Omental fat pad (tissue), 4 donors: Measurements from ENCODE around the gene CITED4. TPM values are rescaled to one million over a fixed set of nuclear protein-coding genes. Genes with fewer than 3 reads are reported as not detected.
A peak's percentile ranks its signal among the peaks of the same experiment; 100 is the strongest.

ENCODE experiments used
- ATAC-seq: fragments of 150-250 bp; one replicate; pipeline ENCODE4 v1.9.1; 2016; ENCODE audit warnings: mild to moderate bottlenecking, moderate library complexity; ENCODE audit not compliant: low FRiP score
- DNase-seq: peaks from one replicate; pipeline ENCODE4 v3.0.0-alpha.2; 2019; ENCODE audit warnings: low spot score
- CTCF ChIP-seq, 3 donors: fragments of 450-650 bp; IDR thresholded peaks; one replicate each; pipeline ENCODE4 v1.5.1; 2016 to 2017; ENCODE audit warnings: antibody characterized with exemption in 3 of 3, mild to moderate bottlenecking in 3 of 3, moderate library complexity in 2 of 3
- total RNA-seq, 4 donors: library from RNA; depleted of rRNA; stranded (reverse); fragments of >200 nt; gene quantifications; one replicate each; pipeline ENCODE4 v1.1.0, GENCODE V29; 2016

Gene CITED4
- total RNA-seq, 4 donors from 2014 or later = 5.8 to 21.6 (median 13.6) TPM

GRCh38 chr1:40861224-40862003 lies 749 bp downstream of the CITED4 start:
- TF ChIP-seq CTCF (IDR thresholded peaks at IDR 0.05) = no peak
- ATAC-seq (peak; percentile 10), DNase-seq (no peak)

DNA sequence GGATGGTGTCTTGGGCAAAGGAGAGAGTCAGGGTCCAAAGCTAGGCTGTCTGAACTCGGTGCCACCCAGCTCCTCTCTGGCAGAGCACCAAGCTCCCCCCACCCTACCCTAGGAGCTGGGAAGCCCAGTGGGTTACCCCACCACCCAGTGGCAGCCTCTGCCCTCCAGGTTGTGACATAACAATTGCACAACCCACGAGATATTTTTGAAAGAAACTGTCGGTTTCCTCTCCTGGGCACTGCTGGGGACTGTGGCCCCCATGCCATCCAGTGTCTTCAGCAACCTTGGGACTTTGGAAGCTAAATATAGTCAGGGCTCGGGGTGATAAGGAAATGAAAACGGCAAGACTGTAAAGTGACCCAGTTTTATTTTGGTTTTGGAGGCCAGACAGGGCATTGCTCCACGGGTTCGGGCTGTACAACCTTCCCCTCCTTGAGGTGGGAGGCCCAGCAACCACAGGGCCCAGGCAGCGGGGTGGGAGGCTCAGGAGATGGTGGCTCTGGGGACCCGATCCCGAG lies 1.4 kb downstream of the CITED4 start:
- no peak for ATAC-seq
- no peak for DNase-seq
- no peak for TF ChIP-seq CTCF (IDR thresholded peaks at IDR 0.05)

DNA sequence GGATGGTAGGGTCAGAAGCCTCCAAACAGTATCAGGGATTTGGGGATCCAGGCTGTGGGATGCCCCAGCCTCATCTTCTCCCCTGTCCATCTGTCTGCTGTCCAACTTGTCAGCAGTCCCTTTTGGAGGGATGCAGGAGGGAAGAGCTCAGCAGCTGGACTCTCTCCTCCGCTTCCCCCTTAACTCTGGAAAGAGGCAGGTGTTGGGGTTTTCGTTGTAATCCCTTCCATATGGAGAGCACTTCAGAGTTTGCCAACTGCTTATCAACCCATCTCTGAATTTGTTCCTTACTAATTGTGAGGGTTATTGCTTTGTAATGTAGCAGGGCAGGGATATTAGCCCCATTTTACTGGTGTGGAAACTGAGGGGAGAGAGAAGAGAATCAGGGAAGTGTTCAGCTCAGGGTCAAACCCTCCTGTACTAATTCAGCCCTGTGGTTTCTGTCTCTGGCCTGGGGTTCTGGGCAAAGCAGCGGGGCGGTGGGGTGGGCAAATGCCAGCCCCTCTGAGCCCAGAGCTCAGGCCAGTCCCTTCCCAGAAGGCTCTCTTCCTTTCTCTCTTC lies 3.2 kb downstream of the CITED4 start:
- no peak for TF ChIP-seq CTCF (IDR thresholded peaks at IDR 0.05)
- DNase-seq (no peak), ATAC-seq (no peak)

- DNase-seq (no peak), ATAC-seq (no peak)
- TF ChIP-seq CTCF (IDR thresholded peaks at IDR 0.05) = no peak
Measured at GRCh38 chr1:40857737-40858136, 4.4 kb downstream of the CITED4 start.

GRCh38 chr1:40856656-40857302 lies 5.4 kb downstream of the CITED4 start:
- ATAC-seq (no peak), DNase-seq (no peak)
- TF ChIP-seq CTCF (IDR thresholded peaks at IDR 0.05) = no peak

GRCh38 chr1:40856116-40856515 lies 6.0 kb downstream of the CITED4 start:
- ATAC-seq = no peak

More at GRCh38 chr1:40856116-40856515, 6.0 kb downstream of the CITED4 start:
- DNase-seq = no peak
- TF ChIP-seq CTCF (IDR thresholded peaks at IDR 0.05) = no peak
